Ishikawa (cell line): ENCODE results near the gene PDXDC1.

Experiments
- CEBPB ChIP-seq: IDR thresholded peaks from 2 replicates; pipeline ENCODE4 v1.6.1; 2012
- CREB1 ChIP-seq: IDR thresholded peaks from 2 replicates; pipeline ENCODE4 v1.6.1; 2012; ENCODE audit warnings: low read depth
- EGR1 ChIP-seq: IDR thresholded peaks from 2 replicates; pipeline ENCODE4 v1.6.1; 2012
- EP300 ChIP-seq: IDR thresholded peaks from 2 replicates; pipeline ENCODE4 v1.6.1; 2012; ENCODE audit warnings: borderline replicate concordance
- FOXM1 ChIP-seq: IDR thresholded peaks from 2 replicates; pipeline ENCODE4 v1.6.1; 2012; ENCODE audit warnings: low read depth, borderline replicate concordance
- MAX ChIP-seq: IDR thresholded peaks from 2 replicates; pipeline ENCODE4 v1.6.1; 2012
- NFIC ChIP-seq: IDR thresholded peaks from 2 replicates; pipeline ENCODE4 v1.6.1; 2012
- RAD21 ChIP-seq: IDR thresholded peaks from 2 replicates; pipeline ENCODE4 v1.6.1; 2012; ENCODE audit warnings: low read depth
- REST ChIP-seq: IDR thresholded peaks from 2 replicates; pipeline ENCODE4 v1.6.1; 2012; ENCODE audit warnings: low read depth, mild to moderate bottlenecking
- TAF1 ChIP-seq: IDR thresholded peaks from 2 replicates; pipeline ENCODE4 v1.6.1; 2012; ENCODE audit warnings: low read depth, mild to moderate bottlenecking
- TCF12 ChIP-seq: IDR thresholded peaks from 2 replicates; pipeline ENCODE4 v1.6.1; 2012; ENCODE audit warnings: low read depth
- TEAD4 ChIP-seq: IDR thresholded peaks from 2 replicates; pipeline ENCODE4 v1.6.1; 2012
- USF1 ChIP-seq: IDR thresholded peaks from 2 replicates; pipeline ENCODE4 v1.6.1; 2012
- YY1 ChIP-seq: IDR thresholded peaks from 2 replicates; pipeline ENCODE4 v1.6.1; 2012; ENCODE audit warnings: low read depth
- ZBTB7A ChIP-seq: IDR thresholded peaks from 2 replicates; pipeline ENCODE4 v1.6.1; 2012; ENCODE audit warnings: low read depth

The PDXDC1 gene

GRCh38 chr16:15037745-15038144 is 62.9 kb downstream of the PDXDC1 start:
- TF ChIP-seq TCF12, result no peak

GRCh38 chr16:15038689-15039088 is 63.9 kb downstream of the PDXDC1 start:
- TF ChIP-seq TEAD4 (no peak), TAF1 (no peak), CEBPB (no peak), NFIC (no peak), REST (no peak), FOXM1 (no peak), EP300 (no peak), USF1 (no peak), MAX (no peak), RAD21 (no peak), CREB1 (no peak), EGR1 (no peak)

GRCh38 chr16:15041271-15042004 is 66.6 kb downstream of the PDXDC1 start:
- TF ChIP-seq NFIC (no peak), REST (no peak), EGR1 (no peak), ZBTB7A (no peak)

GRCh38 chr16:15043344-15043743 is 68.5 kb downstream of the PDXDC1 start:
- TF ChIP-seq RAD21 (no peak), EGR1 (no peak), TCF12 (no peak), MAX (no peak), FOXM1 (no peak), ZBTB7A (no peak), EP300 (no peak), YY1 (no peak), USF1 (no peak), CEBPB (no peak), NFIC (no peak), TAF1 (no peak), TEAD4 (no peak), REST (no peak), CREB1 (no peak)

GRCh38 chr16:15044286-15044685 is 69.5 kb downstream of the PDXDC1 start:
- TF ChIP-seq RAD21 (no peak), TCF12 (no peak)
